ENCODE data around the gene SLC35A4. TPM values are rescaled to one million over a fixed set of nuclear protein-coding genes. Genes with fewer than 3 reads are reported as not detected.
"Not testable (repeated sequence)": the region's sequence is repeated elsewhere in the genome, so short reads cannot be mapped to it uniquely, and the experiment has no call there.

The SLC35A4 gene
- total RNA-seq, 1 donor from 2014 or later, result 21.4 TPM

DNA sequence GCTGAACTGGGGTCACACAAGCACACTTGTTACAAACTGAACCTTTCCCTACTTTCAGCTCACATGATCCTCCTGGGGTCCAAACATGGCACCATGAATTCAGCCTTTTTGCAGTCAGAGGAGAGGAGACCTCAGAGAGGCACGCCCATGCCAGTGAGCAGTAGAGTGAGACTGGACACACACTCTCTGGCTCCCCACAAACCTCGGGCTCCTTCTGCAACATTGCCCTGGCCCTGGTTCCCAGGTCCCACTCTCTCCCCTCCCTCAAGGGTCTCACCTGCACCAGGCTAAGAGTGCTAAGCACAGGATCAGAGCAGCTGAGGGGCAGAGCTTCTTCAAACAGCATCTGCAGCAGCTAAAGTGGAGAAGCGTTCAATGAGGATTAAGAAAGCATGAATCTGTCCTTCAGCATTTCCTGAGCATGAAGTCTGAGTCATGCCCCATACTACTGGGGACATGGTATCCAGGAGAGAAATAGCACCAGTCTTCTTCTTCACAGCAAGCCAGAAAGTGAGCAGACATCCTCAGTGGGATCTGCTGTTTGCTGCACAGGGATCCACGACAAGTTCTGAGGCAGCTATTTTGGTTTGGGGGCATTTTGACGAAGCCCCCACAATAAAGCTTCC is 27.2 kb downstream of the SLC35A4 start:
- Histone ChIP-seq H3K4me1 (no peaks in the 10 kb centered on the region), H3K27ac (no peak overlapping the region)

DNA sequence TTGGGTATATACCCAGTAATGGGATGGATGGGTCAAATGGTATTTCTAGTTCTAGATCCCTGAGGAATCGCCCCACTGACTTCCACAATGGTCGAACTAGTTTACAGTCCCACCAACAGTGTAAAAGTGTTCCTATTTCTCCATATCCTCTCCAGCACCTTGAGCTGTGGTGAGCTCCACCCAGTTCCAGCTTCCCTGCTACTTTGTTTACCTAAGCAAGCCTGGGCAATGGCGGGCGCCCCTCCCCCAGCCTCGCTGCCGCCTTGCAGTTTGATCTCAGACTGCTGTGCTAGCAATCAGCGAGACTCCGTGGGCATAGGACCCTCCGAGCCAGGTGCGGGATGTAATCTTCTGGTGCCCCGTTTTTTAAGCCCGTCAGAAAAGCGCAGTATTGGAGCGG is 28.4 kb downstream of the SLC35A4 start:
- intact Hi-C loops (cut with DNase I); H3K27ac ChIP-seq: not testable (repeated sequence)

More for the DNA sequence above, 27.2 kb downstream of the SLC35A4 start:
- no peaks in the 10 kb centered on the region for H3K9me3 ChIP-seq
- intact Hi-C loops (cut with DNase I), result no loop called here
- DNase-seq (ENCODE audit: extremely low spot score in 2 of 2), result no peak
- TF ChIP-seq POLR2A (IDR thresholded peaks at IDR 0.05), result no peak
- TF ChIP-seq POLR2AphosphoS5 (IDR thresholded peaks at IDR 0.05; ENCODE audit: insufficient read depth in 1 of 2, low read depth in 1 of 2), result no peak
- TF ChIP-seq, protein P1, sequence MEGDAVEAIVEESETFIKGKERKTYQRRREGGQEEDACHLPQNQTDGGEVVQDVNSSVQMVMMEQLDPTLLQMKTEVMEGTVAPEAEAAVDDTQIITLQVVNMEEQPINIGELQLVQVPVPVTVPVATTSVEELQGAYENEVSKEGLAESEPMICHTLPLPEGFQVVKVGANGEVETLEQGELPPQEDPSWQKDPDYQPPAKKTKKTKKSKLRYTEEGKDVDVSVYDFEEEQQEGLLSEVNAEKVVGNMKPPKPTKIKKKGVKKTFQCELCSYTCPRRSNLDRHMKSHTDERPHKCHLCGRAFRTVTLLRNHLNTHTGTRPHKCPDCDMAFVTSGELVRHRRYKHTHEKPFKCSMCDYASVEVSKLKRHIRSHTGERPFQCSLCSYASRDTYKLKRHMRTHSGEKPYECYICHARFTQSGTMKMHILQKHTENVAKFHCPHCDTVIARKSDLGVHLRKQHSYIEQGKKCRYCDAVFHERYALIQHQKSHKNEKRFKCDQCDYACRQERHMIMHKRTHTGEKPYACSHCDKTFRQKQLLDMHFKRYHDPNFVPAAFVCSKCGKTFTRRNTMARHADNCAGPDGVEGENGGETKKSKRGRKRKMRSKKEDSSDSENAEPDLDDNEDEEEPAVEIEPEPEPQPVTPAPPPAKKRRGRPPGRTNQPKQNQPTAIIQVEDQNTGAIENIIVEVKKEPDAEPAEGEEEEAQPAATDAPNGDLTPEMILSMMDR (IDR thresholded peaks at IDR 0.05), result no peak
- no peaks in the 10 kb centered on the region for H3K36me3 ChIP-seq
- no peaks in the 10 kb centered on the region for H3K27me3 ChIP-seq
- H3K4me3 ChIP-seq, result no peak overlapping the region

DNA sequence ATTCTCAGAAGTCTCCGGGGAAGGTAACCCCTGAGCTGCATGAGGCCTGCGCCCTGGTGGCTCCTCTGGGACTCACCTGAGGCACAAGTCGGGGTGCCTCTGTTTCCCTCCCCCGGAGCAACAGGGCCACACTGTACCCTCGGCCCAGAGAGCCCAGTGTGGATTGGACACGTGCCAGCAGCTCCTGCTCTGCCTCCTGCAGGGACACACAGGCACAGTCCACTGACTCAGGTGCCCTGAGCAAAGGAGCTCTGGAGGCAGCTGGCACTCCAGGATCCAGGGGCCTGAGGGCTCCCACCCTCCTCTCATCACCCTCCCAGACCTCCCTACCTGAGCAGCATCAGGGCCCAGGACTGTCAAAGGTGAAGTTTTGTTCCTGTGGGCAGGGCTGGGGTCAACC is 29.5 kb downstream of the SLC35A4 start:
- intact Hi-C loops (cut with DNase I), result no loop called here
- no peak overlapping the region for H3K4me3 ChIP-seq
- no peak overlapping the region for H3K27ac ChIP-seq
- TF ChIP-seq, protein P1 (IDR thresholded peaks at IDR 0.05), result no peak
- TF ChIP-seq POLR2AphosphoS5 (IDR thresholded peaks at IDR 0.05; ENCODE audit: insufficient read depth in 1 of 2, low read depth in 1 of 2) (no peak), POLR2A (IDR thresholded peaks at IDR 0.05) (no peak)
- no peak for DNase-seq (ENCODE audit: extremely low spot score in 2 of 2)
- no peaks in the 10 kb centered on the region for H3K36me3 ChIP-seq
- H3K9me3 ChIP-seq, result no peaks in the 10 kb centered on the region
- no peaks in the 10 kb centered on the region for H3K27me3 ChIP-seq
- no peaks in the 10 kb centered on the region for H3K4me1 ChIP-seq

More for the DNA sequence above, 28.4 kb downstream of the SLC35A4 start:
- H3K4me3 ChIP-seq; H3K4me1 ChIP-seq; H3K9me3 ChIP-seq; DNase-seq (ENCODE audit: extremely low spot score in 2 of 2); H3K36me3 ChIP-seq; H3K27me3 ChIP-seq: not testable (repeated sequence)

DNA sequence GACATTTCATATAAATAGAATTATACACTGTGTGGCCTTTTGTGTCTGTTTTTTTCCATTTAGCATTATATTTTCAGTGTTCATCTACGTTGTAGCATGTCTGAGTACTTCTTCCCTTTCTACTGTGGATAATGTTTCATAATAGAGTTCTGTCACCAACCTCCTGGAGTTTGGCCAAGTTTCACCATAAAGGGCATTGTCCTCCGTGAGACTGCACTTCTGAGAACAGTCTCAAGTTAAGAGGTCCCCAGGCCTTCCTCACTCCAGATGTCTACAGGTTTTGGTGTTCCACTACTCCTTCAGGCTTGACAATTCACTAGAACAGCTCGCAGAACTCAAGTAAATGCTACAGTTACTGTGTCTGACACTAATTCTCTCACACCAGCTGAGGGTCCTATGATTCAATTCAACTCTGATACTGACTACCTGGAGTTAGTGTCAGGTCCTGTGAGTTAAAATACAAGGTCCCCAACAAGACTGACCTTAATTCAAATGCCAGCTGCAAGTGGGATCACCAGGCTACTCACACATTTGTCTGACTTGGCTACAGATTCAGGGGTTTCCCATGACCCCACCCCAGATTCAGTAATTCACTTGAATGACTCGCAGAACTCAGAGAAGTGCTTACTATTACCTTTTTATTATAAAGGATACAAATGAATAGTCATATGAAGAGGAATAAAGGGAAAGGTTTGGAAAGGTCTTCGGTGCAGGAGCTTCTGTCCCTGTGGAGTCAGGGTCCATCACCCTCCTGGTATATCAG is 31.1 kb downstream of the SLC35A4 start:
- intact Hi-C loops (cut with DNase I), result no loop called here
- H3K4me3 ChIP-seq, result no peak overlapping the region
- H3K27ac ChIP-seq, result no peak overlapping the region
- no peaks in the 10 kb centered on the region for H3K9me3 ChIP-seq
- no peak for DNase-seq (ENCODE audit: extremely low spot score in 2 of 2)
- no peaks in the 10 kb centered on the region for H3K27me3 ChIP-seq
- H3K36me3 ChIP-seq, result no peaks in the 10 kb centered on the region
- H3K4me1 ChIP-seq, result no peaks in the 10 kb centered on the region
- no peak for TF ChIP-seq POLR2A (IDR thresholded peaks at IDR 0.05)
- no peak for TF ChIP-seq POLR2AphosphoS5 (IDR thresholded peaks at IDR 0.05; ENCODE audit: insufficient read depth in 1 of 2, low read depth in 1 of 2)
- TF ChIP-seq, protein P1 (IDR thresholded peaks at IDR 0.05), result no peak

DNA sequence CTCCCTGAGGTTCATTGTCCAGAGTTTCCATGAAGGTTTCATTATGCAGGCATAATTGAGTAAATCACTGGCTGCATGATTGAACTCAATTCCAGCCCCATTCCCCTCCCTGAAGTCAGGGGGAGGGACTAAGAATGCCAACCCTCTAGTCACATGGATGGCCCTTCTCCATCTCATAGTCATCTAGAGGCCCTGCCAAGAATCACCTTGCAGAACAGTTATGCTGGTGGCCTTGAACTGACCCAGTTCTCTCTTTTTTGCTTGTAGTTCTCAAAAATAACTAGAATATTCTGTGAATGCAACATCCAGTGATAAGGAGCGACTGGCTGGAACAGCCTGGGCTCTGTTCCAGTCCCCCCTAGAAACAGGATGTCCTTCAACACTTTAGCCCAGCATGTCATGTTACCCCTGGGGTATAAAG is 31.7 kb downstream of the SLC35A4 start:
- no peak overlapping the region for H3K27ac ChIP-seq
- no peak for TF ChIP-seq POLR2A (IDR thresholded peaks at IDR 0.05)
- TF ChIP-seq, protein P1 (IDR thresholded peaks at IDR 0.05), result no peak
- no peak for TF ChIP-seq POLR2AphosphoS5 (IDR thresholded peaks at IDR 0.05; ENCODE audit: insufficient read depth in 1 of 2, low read depth in 1 of 2)

More for the DNA sequence above, 31.7 kb downstream of the SLC35A4 start:
- Histone ChIP-seq H3K27me3 (no peaks in the 10 kb centered on the region), H3K4me3 (no peak overlapping the region), H3K4me1 (no peaks in the 10 kb centered on the region), H3K36me3 (no peaks in the 10 kb centered on the region), H3K9me3 (no peaks in the 10 kb centered on the region)
- intact Hi-C loops (cut with DNase I), result no loop called here
- no peak for DNase-seq (ENCODE audit: extremely low spot score in 2 of 2)
